ENCODE data around the gene KRT16.
"Not testable (repeated sequence)": the region's sequence is repeated elsewhere in the genome, so short reads cannot be mapped to it uniquely, and the experiment has no call there.

GRCh38 chr17:41610061-41610517, 2.5 kb downstream of the KRT16 start:
- not testable (repeated sequence) for TF ChIP-seq YY1 (IDR thresholded peaks at IDR 0.05; ENCODE audit: insufficient read depth, insufficient read length); ZNF274 (IDR thresholded peaks at IDR 0.05; ENCODE audit: low read depth, low read length)

All from NT2/D1 (cell line).